Activated CD4-positive, alpha-beta T cell treated with anti-CD3 and anti-CD28 coated beads, Interleukin-2, amount 10 ng/mL, durations not matched to agents 24 days and 14 days (primary cell): ENCODE measurements around the gene IMPA2. TPM values are rescaled to one million over a fixed set of nuclear protein-coding genes. Genes with fewer than 3 reads are reported as not detected.

Experiments used
- DNase-seq: peaks from one replicate; pipeline ENCODE4 v3.0.0; 2022
- H3K27ac Mint-ChIP-seq: one replicate; pipeline ENCODE4 v1.8.0; 2022; ENCODE audit warnings: mild to moderate bottlenecking, mixed read lengths
- H3K27me3 Mint-ChIP-seq: one replicate; pipeline ENCODE4 v1.8.0; 2022; ENCODE audit warnings: mixed read lengths
- H3K36me3 Mint-ChIP-seq: one replicate; pipeline ENCODE4 v1.8.0; 2022; ENCODE audit warnings: low read depth, mild to moderate bottlenecking, mixed read lengths
- H3K4me1 Mint-ChIP-seq: one replicate; pipeline ENCODE4 v1.8.0; 2021; ENCODE audit warnings: mixed read lengths
- H3K4me3 Mint-ChIP-seq: one replicate; pipeline ENCODE4 v1.8.0; 2022; ENCODE audit warnings: mild to moderate bottlenecking, moderate library complexity, mixed read lengths
- H3K9me3 Mint-ChIP-seq: one replicate; pipeline ENCODE4 v1.8.0; 2021; ENCODE audit warnings: mixed read lengths
- intact Hi-C: fragments of 100-400 bp; cut with micrococcal nuclease; formaldehyde crosslinking; loops from one replicate; pipeline ENCODE4 v1.15.1; 2023
- total RNA-seq: library from RNA; stranded (reverse); gene quantifications from 2 replicates; pipeline ENCODE4 v1.2.3, GENCODE V29; 2022

IMPA2 gene
- total RNA-seq, 1 donor from 2014 or later = 18.8 TPM

DNA sequence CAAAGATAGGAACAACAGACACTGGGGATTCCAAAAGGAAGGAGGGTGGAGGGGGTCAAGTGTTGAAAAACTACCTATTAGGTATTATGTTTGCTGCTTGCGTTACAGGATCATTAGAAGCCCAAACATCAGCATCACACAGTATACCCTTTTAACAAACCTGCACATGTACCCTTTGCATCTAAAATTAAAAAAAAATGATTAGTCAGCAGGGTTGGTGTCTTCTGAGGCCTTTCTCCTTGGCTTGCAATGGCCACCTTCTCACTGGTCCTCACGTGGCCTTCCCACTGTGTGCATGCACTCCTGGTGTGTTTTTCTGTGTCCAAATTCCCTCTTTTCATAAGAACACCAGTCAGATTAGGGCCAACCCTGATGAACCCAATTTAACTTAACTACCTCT lies 5.6 kb upstream of the IMPA2 start:
- DNase-seq = no peak
- Mint-ChIP-seq H3K4me3 (no peak overlapping the region), H3K27ac (no peak overlapping the region), H3K36me3 (no peaks in the 10 kb centered on the region), H3K27me3 (peaks cover 5% of the 10 kb centered on the region), H3K4me1 (peaks cover 10% of the 10 kb centered on the region), H3K9me3 (no peaks in the 10 kb centered on the region)
- intact Hi-C loops = no loop called here

DNA sequence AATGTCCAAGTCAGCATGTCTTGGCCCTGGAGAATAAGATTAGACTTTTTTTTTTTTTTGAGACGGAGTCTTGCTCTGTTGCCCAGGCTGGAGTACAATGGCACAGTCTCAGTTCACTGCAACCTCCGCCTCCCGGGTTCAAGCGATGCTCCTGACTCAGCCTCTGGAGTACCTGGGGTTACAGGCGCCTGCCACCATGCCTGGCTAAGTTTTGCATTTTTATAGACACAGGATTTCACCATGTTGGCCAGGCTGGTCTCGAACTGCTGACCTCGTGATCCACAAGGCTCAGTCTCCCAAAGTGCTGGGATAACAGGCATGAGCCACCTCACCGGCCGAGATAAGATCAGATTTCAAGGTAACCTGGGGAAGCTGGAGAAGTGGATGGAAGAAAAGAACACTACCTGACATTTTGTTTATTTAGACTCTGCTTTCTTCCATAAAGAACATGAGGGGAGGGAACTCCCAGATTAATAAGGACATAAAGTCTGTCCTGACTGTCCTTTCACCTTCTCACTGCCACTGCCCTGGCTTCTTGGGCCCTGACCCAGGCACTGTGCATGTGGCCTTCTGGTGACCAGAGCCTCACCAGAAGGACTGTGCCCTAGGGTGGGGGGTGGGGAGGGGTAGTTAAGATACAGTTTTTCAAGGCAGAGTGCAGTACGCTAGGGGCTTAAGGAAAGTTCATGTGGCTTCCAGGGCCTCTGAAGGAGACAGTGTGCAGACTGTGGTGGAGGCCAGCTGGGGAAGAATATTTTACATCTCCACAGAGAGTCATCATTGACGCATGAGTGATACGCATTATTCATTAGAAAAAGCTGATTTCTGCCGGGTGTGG lies 4.8 kb upstream of the IMPA2 start:
- Mint-ChIP-seq H3K4me3 (no peak overlapping the region), H3K27me3 (peaks cover 5% of the 10 kb centered on the region), H3K9me3 (no peaks in the 10 kb centered on the region), H3K4me1 (peaks cover 10% of the 10 kb centered on the region), H3K36me3 (no peaks in the 10 kb centered on the region), H3K27ac (no peak overlapping the region)
- intact Hi-C loops = no loop called here
- DNase-seq = no peak

DNA sequence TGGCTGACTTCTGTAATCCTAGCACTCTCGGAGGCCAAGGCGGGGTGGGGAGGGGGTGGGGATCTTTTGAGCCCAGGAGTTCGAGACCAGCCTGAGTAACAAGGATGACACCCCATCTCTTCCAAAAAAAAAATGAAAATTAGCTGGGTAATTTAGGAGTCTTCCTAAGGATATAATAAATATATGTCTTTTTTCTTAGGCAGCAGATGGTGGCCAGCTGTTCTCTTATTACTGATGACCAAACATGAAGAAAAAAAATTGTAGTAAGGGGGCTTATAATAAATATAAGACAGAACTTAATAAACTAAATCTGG lies 4.2 kb upstream of the IMPA2 start:
- intact Hi-C loops = no loop called here
- Mint-ChIP-seq H3K9me3 (no peaks in the 10 kb centered on the region), H3K36me3 (no peaks in the 10 kb centered on the region), H3K27ac (no peak overlapping the region), H3K4me3 (no peak overlapping the region), H3K4me1 (peaks cover 12% of the 10 kb centered on the region), H3K27me3 (peaks cover 7% of the 10 kb centered on the region)
- DNase-seq = no peak

DNA sequence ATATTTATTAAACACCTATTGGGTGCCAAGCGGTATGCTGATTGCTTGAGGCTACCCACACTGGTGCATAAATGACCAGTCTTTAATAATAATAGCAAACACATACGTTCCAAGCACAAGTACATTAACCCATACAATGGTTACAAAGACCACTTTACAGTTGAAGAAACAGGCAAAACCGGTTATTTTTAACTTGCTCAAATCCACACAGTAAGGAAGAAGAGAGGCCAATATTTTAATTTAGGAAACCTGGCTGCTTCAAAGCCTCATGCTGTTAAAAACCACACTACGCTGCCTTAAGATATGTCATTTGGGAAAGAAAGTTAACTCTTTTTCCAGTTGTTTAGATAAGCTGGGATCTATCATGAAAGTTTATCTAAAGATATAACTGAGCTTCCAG lies 2.4 kb upstream of the IMPA2 start:
- peak overlapping the region; percentile 42 for H3K4me3 Mint-ChIP-seq
- H3K4me1 Mint-ChIP-seq = peaks cover 17% of the 10 kb centered on the region
- intact Hi-C loops = no loop called here
- no peaks in the 10 kb centered on the region for H3K36me3 Mint-ChIP-seq
- no peaks in the 10 kb centered on the region for H3K9me3 Mint-ChIP-seq
- H3K27me3 Mint-ChIP-seq = peaks cover 11% of the 10 kb centered on the region
- peak overlapping the region; percentile 40 for H3K27ac Mint-ChIP-seq
- DNase-seq = no peak

DNA sequence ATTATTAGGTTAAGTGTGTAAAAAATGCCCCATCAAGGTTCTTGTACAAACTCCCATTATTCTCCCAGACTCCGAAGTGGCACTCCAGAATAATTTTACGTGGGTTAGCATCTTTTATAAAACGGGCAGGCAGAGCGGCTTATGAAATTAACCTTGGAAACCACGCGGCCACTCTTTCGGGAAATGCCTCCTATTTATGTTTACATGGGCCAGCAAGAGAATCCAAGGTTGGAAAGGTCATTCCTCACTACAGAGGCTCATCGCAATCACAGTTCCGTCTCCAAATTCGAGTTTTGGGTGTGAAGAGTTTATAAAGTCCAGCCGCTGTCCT lies 1.2 kb upstream of the IMPA2 start:
- peak overlapping the region; percentile 81 for H3K27ac Mint-ChIP-seq
- peaks cover 10% of the 10 kb centered on the region for H3K27me3 Mint-ChIP-seq
- H3K4me3 Mint-ChIP-seq = peak overlapping the region; percentile 91
- intact Hi-C loops = loop anchor here (2.0 to 5.0 kb wide), 3 partner anchors 59 to 967 kb away; partner anchors contain the start of genes AFG3L2 and SEH1L
- H3K4me1 Mint-ChIP-seq = peaks cover 17% of the 10 kb centered on the region
- DNase-seq = no peak
- no peaks in the 10 kb centered on the region for H3K36me3 Mint-ChIP-seq
- no peaks in the 10 kb centered on the region for H3K9me3 Mint-ChIP-seq

DNA sequence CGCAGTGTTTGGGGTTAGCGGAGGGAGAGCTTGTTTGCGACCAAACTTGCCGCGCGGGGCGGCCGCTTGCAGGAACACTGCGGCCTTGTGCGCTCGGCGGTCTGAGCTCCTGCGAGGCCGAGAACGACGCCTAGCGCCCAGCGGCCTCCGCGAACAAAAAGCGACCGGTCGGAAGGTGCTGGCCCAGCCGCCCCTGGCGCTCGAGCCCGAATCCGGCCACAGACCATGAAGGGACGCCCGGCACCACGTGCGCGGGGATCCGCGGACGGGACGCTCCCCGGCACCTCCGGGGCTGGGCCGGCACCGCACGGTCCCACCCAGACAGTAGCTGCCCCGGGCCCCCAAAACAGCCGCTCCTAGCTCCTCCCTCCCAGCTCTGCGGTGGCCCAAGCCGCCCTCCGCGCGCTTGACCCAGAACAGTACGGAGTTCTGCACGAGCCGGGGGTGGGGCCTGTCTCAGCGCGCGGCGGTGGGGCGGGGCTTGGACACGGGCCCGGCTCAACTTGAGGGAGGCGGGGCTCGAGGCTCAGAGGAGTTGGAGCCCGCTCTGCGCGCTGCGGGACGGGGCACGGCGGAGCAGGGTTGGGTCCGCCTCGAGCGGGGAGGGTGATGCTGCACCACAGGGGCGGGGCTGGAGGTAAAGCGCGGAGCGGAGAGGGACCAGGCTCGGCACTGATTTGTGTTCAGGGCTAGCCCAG lies 664 bp upstream of the IMPA2 start:
- Mint-ChIP-seq H3K4me3 (peak overlapping the region; percentile 91), H3K36me3 (no peaks in the 10 kb centered on the region), H3K27ac (peak overlapping the region; percentile 89), H3K4me1 (peaks cover 17% of the 10 kb centered on the region), H3K27me3 (peaks cover 10% of the 10 kb centered on the region), H3K9me3 (no peaks in the 10 kb centered on the region)
- peak; percentile 99 for DNase-seq
- intact Hi-C loops = loop anchor here (1.0 to 5.0 kb wide), 6 partner anchors 33 to 967 kb away; partner anchors contain the start of genes AFG3L2, CHMP1B, MPPE1 and SEH1L

DNA sequence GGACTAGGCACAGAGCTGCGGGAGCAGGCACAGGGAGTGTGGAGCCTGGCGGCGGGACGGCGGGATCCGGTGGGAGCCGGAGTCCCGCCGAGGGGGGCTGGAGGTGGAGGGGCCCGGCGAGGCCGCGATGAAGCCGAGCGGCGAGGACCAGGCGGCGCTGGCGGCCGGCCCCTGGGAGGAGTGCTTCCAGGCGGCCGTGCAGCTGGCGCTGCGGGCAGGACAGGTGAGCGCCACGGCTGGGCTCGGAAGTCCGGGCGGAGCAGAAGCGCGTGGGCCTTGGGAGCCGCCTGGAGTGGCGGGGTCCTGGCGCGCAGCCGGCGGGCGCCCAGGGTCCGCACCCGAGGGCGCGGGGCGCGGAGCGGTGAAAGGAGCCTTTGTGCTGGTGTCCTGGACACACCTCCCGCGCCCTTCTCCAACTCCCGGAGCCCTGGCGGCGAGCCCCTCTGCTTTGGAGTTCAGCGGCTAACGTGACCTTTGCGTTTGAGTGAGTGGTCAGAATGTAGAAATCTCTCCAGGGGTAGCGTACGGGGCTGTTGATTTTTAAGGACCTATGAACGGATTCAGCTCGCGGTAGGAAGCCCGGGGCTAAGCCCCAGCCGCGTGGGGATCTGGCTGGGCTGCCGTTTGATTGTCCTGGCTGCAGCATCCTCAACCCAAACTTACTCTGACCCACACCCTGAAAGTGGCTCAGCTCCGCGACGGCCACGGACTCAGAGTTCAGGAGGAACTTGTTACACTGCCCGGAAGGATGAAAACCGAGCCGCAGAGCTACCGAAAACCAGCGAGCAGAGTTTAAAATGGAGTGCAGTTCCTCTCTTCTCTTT lies 448 bp downstream of the IMPA2 start:
- H3K4me3 Mint-ChIP-seq = peak overlapping the region; percentile 91
- H3K9me3 Mint-ChIP-seq = no peaks in the 10 kb centered on the region
- H3K27me3 Mint-ChIP-seq = peaks cover 10% of the 10 kb centered on the region
- peak; percentile 75 for DNase-seq
- peak overlapping the region; percentile 78 for H3K27ac Mint-ChIP-seq
- peaks cover 17% of the 10 kb centered on the region for H3K4me1 Mint-ChIP-seq
- intact Hi-C loops = loop anchor here (1.0 to 5.0 kb wide), 6 partner anchors 34 to 966 kb away; partner anchors contain the start of genes AFG3L2, CHMP1B, MPPE1 and SEH1L
- H3K36me3 Mint-ChIP-seq = no peaks in the 10 kb centered on the region

DNA sequence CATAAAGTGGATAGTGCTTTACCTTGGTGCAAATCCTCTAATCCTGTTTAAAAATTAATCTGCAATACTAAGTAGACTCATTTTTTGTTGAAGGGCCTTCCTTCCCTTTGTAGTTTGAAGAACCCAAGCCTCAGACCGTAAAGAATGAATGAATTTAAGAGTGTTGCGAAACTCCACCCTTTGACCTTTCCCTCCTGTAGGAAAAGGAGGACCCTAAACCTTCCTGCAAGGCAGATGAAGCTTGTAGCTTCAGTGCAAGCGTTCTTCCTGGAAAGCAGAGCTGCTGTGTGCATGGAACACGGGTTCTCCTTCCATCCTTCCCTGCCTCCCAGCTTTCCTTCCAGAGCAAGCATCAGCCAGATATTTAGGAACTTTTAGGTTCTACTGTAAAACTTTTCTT lies 1.7 kb downstream of the IMPA2 start:
- DNase-seq = no peak
- Mint-ChIP-seq H3K36me3 (no peaks in the 10 kb centered on the region), H3K4me1 (peaks cover 17% of the 10 kb centered on the region), H3K9me3 (no peaks in the 10 kb centered on the region), H3K27ac (no peak overlapping the region), H3K27me3 (peaks cover 10% of the 10 kb centered on the region), H3K4me3 (peak overlapping the region; percentile 91)
- intact Hi-C loops = loop anchor here (5.0 kb wide), 1 partner anchor 964 kb away; the partner anchor contains the start of gene SEH1L

DNA sequence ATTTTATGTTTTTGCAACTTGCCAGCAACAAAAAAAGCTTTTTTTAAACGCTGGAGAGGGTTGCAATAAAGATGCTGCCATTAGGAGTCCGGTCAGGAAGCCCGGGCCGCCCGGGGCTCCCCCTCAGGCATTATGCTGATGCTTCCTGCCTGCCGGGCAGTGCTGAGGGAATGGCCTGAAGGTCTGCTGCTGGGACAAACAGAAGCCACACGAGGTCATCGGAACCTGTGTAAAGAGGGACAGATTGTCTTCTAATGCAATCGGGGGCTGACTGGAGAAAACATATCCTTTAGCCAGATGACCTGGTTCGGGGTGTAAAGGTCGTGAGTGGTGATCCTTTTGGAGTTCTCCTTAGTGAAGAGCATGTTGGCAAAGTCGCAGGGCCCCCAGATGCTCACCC lies 2.3 kb downstream of the IMPA2 start:
- intact Hi-C loops = loop anchor here (5.0 kb wide), 1 partner anchor 964 kb away; the partner anchor contains the start of gene SEH1L
- no peak overlapping the region for H3K27ac Mint-ChIP-seq
- peaks cover 17% of the 10 kb centered on the region for H3K4me1 Mint-ChIP-seq
- H3K4me3 Mint-ChIP-seq = no peak overlapping the region
- H3K27me3 Mint-ChIP-seq = peaks cover 10% of the 10 kb centered on the region
- no peaks in the 10 kb centered on the region for H3K36me3 Mint-ChIP-seq
- no peak for DNase-seq
- H3K9me3 Mint-ChIP-seq = no peaks in the 10 kb centered on the region

DNA sequence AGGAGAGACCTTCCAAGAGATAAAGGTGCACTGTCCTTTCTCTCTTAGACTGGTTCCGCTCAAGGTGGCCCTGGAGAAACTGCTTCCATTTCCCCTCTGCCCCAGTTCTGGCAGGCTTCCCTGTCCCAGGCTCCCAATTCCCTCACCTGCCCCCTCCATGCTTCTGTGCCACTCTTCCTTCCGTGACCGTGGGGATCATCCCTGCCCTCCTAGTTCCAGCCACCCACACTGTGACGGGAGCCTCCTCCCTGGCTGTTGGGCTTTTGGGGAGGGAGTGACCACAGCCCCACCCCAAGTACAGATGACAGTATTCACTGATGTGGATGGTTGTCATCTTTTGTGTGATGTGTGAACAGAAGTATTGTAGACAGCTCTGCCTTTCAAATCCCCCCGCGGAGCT lies 2.8 kb downstream of the IMPA2 start:
- Mint-ChIP-seq H3K4me1 (peaks cover 17% of the 10 kb centered on the region), H3K27me3 (peaks cover 9% of the 10 kb centered on the region), H3K9me3 (no peaks in the 10 kb centered on the region), H3K27ac (no peak overlapping the region), H3K4me3 (no peak overlapping the region), H3K36me3 (no peaks in the 10 kb centered on the region)
- DNase-seq = no peak
- intact Hi-C loops = loop anchor here (5.0 kb wide), 1 partner anchor 963 kb away; the partner anchor contains the start of gene SEH1L

DNA sequence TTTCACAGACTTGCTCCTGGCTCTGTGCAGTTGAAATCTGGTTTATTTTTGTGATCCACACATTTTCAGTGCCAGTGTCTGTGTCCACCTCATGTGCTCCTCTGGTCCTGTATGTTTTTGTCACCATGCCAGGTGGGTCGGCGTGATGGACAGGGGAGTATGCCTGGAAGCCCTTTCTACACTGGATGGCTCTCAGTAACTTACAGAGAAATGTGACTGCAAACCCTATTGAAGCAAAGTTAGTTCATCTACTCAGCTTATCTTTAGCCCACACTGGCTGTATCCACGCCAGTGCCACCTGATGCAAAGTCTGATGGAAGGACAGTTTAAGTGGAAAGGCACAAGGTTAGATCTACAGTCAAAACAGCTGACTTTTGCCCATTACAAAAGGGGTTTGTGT lies 4.3 kb downstream of the IMPA2 start:
- no peak for DNase-seq
- peaks cover 10% of the 10 kb centered on the region for H3K4me1 Mint-ChIP-seq
- intact Hi-C loops = no loop called here
- H3K27ac Mint-ChIP-seq = no peak overlapping the region
- H3K4me3 Mint-ChIP-seq = no peak overlapping the region
- peaks cover 7% of the 10 kb centered on the region for H3K27me3 Mint-ChIP-seq
- no peaks in the 10 kb centered on the region for H3K36me3 Mint-ChIP-seq
- H3K9me3 Mint-ChIP-seq = no peaks in the 10 kb centered on the region

DNA sequence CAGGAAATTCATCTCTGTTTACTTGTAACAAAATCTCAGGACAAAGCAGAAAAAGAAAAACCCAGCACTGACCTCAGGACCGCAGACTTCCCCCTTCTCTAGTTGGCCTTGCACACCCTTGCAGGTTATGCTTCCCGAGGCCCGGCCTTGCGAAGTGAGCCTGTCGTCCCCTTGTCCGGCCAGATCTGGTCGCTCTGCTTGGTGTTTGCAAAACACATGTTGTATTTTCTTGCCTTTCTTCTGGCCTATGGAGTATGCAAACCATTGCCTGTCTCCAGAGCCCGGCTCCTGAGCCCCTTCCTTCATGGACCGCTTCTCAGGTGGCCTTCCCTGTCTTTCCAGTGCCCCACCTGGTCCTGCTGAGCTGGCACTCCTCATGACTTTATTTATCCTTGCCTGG lies 4.8 kb downstream of the IMPA2 start:
- peaks cover 10% of the 10 kb centered on the region for H3K4me1 Mint-ChIP-seq
- H3K27me3 Mint-ChIP-seq = peaks cover 7% of the 10 kb centered on the region
- no peaks in the 10 kb centered on the region for H3K9me3 Mint-ChIP-seq
- H3K4me3 Mint-ChIP-seq = no peak overlapping the region
- intact Hi-C loops = no loop called here
- no peak overlapping the region for H3K27ac Mint-ChIP-seq
- H3K36me3 Mint-ChIP-seq = no peaks in the 10 kb centered on the region
- DNase-seq = no peak

DNA sequence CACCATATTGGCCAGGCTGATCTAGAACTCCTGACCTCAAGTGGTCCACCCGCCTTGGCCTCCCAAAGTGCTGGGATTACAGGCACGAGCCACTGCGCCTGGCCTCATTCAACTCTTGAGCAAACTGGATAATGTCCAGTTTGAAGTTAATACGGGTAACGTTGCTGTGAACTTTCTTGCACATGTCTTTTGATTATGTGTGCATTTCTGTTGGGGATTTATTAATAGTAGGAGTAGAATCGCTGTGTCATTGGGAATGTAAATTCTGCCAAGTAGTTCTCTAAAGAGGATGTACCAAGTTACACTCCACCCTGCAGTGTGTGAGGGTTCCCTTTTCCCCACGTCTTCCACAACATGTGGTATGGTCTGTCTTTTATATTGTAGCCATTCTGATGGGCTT lies 6.2 kb downstream of the IMPA2 start:
- DNase-seq = no peak
- intact Hi-C loops = no loop called here
- H3K4me3 Mint-ChIP-seq = no peak overlapping the region
- peaks cover 3% of the 10 kb centered on the region for H3K27me3 Mint-ChIP-seq
- H3K27ac Mint-ChIP-seq = no peak overlapping the region
- no peaks in the 10 kb centered on the region for H3K36me3 Mint-ChIP-seq
- peaks cover 3% of the 10 kb centered on the region for H3K4me1 Mint-ChIP-seq
- no peaks in the 10 kb centered on the region for H3K9me3 Mint-ChIP-seq

DNA sequence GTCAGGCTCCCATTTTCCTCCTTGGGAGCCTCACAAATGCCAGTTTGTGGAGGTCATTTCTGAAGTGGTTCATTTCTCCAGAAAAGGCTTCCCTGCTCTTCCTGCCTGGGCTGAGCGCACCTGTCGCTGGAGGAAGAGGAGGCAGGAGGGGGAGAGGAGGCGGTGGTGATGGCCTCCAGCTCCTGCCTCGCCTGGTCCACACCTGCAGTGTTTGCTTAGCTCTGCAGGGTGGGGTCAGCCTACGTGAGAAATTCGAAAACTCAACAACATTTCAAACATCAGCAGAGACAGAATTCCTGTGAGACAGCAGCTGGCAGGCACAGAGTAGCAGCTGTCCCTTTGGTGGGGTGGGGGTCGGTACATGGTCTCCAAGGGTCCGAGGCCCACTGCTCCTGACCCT lies 7.9 kb downstream of the IMPA2 start:
- H3K9me3 Mint-ChIP-seq = no peaks in the 10 kb centered on the region
- H3K4me3 Mint-ChIP-seq = no peak overlapping the region
- intact Hi-C loops = no loop called here
- H3K4me1 Mint-ChIP-seq = no peaks in the 10 kb centered on the region
- DNase-seq = no peak
- H3K27ac Mint-ChIP-seq = no peak overlapping the region
- H3K36me3 Mint-ChIP-seq = no peaks in the 10 kb centered on the region
- H3K27me3 Mint-ChIP-seq = no peaks in the 10 kb centered on the region
